ENCODE measurements around the gene SERINC2.

Gene SERINC2

GRCh38 chr1:31412732-31413404 is at the start of gene SERINC2:
SERINC2 (plus strand) TSS chr1:31413213; CDS start chr1:31413266, 53 bp downstream.
- DNase-seq = no peak

DNA sequence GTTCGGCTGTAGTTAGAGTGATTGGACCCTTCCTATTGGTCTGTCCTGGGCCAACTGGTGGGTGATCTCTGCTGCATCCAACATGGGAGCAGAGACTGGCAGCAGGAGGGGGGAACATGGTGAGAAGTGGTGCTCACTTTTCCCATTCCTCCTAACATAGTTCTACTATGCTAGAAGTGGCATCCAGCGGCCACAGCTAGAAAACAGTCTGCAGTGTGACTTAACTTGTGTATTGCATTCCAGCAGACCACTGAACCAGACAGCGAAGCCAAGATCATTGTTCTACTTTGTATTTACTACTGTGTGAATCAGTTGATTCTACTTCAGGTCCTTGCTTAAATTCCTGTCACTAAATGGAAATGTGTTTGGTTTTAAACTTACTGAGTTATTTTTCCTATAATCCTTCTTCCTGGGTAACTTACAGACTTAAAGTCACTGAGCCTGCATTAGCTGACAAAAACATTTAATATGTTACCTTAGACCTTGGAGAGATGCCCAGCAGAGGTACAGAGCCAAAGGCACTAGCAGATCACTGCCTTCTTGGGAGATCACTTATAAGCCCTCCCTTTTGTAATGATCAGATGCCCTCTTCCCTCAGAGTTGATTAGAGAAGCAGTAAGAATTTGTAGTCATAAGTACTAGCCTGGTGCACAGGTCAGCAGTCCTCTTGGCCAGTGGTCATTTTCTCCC is 48.3 kb upstream of the SERINC2 start:
- DNase-seq = no peak

DNA sequence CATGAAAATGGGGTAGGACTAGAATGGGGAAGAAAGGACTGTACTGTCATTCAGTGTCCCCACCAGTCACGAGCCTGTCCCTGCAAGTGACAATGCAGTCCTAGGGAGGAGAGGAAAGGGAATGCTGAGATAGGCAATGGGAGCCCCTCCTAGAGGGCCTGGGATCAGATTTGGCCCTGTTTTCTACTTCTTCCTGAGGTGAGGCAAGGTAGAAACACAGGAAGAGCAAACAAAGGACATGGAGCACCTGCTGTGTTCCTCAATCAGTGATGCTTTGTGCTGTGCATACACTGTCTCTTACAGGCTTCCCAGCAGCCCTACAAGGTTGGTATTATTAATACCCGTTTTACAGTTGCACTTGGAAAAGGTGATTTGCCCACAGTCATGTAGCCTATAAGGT is 46.2 kb upstream of the SERINC2 start:
- DNase-seq = no peak

- DNase-seq = no peak
These were observed 44.4 kb upstream of the SERINC2 start for GRCh38 chr1:31368611-31369107.

GRCh38 chr1:31370021-31370420 is 43.0 kb upstream of the SERINC2 start:
- no peak for DNase-seq

- no peak for DNase-seq
These were observed 42.4 kb upstream of the SERINC2 start for GRCh38 chr1:31370565-31370964.

- no peak for DNase-seq
These were observed 41.7 kb upstream of the SERINC2 start for GRCh38 chr1:31371121-31371959.

DNA sequence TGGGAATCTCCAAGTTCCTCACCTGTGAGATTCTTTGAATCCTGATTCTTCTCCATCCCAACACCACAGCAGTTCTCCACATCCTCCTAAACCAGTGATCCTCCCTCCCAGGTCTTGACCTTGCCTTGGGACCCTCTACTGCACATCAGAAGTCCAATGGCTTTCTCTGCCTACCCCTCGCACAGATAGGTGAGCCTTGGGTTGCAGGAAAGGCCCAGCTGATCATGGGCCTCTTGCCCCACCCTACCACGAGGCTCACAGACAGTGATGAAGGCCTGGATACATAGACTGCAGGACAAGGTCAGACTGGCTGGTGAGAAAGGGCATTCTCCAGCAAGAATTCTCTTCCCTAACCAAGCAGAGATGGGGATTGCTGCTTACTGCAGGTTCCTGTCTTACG is 41.0 kb upstream of the SERINC2 start:
- DNase-seq = no peak

DNA sequence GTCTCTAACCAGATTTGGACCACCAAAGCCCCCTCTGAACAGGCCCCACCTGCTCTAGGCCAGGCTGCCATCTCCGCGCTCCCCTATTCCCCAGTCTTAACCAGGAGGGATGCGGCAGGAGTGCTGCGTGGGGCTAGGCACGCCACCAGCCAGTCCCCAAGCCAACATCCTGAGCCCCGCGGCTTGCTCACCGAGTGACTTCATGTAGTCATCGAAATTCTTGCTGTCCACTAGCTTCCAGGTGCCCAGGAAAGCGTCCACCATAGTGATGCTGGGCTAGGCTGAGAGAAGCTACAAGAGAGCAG is 40.3 kb upstream of the SERINC2 start:
- no peak for DNase-seq

- no peak for DNase-seq
These were observed 39.7 kb upstream of the SERINC2 start, which contains the start of gene FABP3 for GRCh38 chr1:31373056-31373896. FABP3 (minus strand) TSS chr1:31373076; CDS start chr1:31373014, 62 bp downstream.

DNA sequence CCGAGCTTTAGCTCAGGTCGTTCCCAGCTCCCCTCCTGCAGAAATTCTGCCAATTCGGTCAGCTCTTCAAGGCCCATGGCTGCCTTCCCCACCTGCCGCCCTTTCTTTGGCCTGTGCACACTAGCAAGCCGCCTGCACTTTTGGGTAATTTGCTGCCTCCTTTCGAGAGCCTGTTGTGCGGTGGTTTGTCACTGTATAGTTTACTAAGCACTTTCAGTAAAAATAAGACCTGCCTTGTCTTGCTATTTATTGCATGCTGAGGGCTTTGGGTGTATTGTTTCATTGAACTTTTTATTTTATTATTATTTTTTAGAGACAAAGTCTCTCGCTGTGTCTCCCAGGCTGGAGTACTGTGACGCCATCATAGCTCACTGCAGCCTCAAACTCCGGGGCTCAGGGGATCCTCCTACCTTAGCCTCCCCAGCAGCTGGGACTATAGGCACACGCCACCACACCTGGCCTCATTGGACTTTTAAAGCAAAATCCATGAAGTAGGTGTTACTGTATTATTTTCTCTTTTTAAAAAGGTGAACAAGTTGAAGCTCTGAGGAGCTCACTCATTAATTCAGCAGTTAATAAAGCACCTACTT is 39.0 kb upstream of the SERINC2 start:
- DNase-seq = no peak

- no peak for DNase-seq
These were observed 38.4 kb upstream of the SERINC2 start for GRCh38 chr1:31374511-31375196.

DNA sequence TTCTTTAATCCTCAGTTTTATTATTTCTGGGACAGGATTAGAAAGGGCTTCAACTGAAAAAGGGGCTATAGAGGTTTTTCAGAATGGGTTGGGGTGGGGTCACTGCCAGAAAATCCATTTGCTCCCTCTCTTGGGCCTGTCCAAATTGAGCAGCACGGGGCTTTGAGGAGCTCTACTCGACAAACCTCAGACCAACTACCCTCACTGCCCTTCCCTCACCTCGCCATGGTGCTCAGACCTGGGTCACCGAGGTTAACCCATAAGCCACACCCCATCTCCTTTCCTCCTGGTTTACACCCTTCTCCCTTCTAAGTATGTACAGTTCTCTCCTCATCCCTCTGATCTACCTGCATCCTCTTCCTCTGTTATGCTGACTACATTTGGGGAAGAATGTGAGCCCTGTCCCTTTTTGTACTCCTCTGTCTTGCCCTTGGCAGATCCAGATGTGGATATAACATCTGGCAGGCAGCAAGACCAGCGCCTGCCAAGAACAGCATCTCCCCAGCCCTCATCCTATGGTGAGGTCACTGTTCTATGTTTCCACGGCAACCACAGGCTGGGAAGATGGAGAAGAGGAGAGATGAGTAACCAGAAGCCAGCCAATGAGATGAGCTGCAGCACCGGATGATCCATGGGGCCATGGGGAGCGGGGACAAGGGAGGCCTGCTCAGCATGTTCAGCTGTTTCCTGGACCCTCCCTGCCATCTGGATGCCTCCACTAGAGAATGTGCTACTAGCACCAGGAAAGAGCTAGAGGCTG is 36.5 kb upstream of the SERINC2 start:
- no peak for DNase-seq

GRCh38 chr1:31377364-31377863 is 35.6 kb upstream of the SERINC2 start:
- DNase-seq = no peak

GRCh38 chr1:31378001-31378400 is 35.0 kb upstream of the SERINC2 start:
- DNase-seq = no peak

DNA sequence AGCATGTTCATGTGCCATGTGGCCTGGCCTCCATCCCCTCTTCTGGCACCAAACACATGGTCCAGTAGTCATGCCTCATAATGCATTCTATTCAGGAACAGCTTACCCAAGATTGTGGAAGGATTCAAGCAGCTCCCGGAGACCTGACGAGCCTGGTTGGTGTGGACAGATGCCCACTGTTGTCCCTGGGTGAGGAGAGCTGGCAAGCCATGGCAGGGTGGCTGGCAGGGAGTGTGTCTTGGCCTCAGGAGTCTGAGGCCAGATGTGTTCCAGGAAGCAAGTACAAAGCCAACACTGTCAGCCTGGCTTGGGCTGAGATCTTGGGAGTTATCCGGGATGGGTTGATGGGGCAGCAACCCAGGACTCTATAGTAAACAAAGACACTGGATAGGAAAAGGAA is 32.8 kb upstream of the SERINC2 start:
- DNase-seq = no peak

DNA sequence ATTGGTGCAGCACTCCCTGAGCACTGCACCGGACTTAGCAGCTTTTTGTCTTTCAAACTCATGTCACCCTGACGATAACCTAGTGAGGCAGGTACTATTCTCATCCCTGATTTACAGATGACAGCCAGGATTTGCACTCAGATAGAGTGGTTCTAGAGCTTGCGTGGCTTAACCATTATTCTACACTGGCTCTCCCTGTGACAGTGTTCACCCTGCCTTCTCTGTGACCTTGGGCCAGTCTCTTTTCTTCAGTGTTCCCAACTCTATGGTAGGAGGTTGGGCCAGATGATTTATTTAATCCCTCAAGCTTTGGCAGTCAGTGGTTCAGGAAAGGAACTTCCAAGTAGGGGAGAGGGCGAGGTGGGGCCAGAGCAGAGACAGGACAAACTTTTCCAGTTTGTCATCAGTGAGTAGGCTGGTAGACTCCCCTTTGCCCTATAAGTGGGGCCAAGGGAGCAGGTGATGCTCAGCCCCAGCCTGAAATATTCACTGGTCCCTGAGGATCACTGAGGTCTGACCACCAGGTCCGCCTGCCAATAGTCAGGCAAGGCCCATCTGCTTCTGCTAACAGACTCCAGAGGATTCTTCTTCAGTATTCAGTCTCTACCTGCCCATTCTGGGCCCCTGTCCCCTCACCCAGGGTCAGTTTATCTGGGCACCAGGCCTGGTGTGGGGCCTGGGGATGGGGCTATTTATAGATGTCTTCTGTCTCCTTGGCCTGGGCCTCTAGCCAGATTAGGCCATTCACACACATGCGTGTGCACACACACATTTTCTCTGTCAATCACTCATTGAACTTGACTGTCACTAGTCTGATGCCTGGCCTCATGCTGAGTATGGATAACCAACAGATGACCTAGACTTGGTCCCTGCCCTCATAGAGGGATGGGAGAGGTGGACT is 31.4 kb upstream of the SERINC2 start:
- DNase-seq = no peak

DNA sequence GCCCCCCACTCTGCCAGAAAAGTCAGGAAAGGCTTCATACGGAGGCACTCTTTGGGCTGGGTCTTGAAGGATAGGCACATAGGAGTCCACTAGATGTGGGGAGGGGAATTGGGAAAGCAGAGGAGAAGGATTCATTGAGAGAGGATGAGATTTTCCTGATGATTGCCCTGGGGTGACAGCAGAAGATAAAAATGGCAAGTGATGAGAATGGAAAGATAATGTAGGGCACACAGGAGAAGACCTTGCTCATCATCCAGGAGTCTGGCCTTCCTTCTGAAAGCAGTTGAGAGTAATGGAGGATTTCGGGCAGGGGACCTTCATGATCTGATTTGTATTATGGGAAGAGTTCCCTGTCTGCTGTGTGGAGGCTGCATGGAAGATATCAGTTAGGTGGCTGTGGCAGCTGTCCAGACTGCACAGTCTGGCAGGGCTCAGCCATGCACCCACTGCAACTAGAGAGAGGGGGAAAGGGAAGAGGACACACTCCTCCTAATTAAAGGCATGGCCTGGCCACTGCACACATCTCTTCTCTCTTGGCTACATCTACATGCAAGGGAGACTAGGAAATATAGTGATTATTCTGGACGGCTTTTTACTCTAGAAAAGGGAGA is 30.5 kb upstream of the SERINC2 start:
- DNase-seq = no peak

GRCh38 chr1:31383967-31384366 is 29.0 kb upstream of the SERINC2 start:
- no peak for DNase-seq

Measured in cortex of kidney (tissue), 1 donor.